HG03439 (cell line): ENCODE data around the gene EMD.
A peak's percentile ranks its signal among the peaks of the same experiment; 100 is the strongest.

Source experiments
- ATAC-seq: cut with Tn5 transposase; IDR thresholded peaks from one replicate; pipeline ENCODE4 v1.9.1; 2021; ENCODE audit warnings: mild to moderate bottlenecking, moderate library complexity; ENCODE audit not compliant: unreplicated experiment

Gene EMD

DNA sequence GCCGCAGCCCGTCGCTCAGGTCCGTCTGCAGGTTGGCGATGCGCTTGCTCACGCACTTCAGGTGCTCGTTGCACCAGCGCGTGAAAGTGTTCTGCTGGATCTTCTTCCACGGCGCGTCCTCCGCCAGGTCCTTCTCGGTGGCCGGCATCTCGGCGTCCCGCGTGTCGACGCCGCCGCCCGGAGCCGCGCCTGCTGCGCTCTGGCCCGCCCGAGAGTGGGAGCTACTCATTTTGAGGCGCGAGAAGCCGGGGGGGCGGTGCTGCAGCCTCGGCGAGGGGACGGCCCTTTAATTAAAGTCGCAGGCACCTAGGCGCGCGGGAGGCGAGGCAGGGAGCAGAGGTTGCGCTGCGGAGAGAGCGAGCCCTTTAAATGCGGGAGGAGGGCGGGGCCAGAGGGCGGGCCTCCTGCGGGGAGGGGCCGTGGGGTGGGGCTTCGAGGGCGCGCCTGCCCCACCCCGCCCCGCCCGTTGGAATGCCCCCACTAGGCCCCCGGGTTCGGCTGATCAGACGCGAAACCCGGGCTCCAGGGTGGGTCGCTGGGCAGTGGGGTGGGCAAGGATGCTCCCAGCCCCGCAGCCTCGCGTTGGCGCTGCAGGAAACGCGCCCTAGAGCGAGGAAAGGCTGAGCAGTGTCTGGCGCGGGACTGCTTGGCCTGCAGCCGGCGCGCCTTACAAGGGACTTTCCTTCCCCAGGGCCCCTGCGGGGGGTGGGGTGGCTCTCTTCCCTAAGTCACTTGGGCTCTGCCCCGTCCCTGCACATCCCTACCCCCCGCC lies 7.9 kb upstream of the EMD start:
- peak; percentile 66 for ATAC-seq

DNA sequence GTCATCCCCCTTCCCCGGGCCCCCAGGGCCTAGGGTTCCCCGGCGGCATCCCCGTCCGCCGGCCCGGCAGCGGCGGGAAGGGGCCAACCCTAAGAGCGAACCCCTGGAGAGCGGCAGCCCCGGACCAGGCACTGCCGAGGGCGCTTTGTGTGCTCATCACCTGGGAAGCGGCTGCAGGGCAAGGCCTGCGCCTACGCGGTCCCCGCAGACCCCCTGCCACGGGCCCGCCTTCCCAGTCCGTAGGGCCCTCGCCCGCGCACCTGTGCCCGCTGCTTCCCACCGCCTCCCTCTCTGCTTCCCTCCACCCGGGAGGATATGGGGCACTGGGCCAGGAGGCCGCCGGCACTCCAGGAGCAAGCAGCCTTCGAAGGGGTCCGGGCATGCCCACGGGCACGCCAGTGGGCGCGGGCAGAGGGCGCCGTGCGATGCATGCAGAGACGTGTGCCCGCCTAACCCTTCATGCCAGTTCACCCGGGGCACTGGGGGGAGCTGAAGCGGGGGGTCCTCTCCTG lies 7.2 kb upstream of the EMD start:
- no peak for ATAC-seq

DNA sequence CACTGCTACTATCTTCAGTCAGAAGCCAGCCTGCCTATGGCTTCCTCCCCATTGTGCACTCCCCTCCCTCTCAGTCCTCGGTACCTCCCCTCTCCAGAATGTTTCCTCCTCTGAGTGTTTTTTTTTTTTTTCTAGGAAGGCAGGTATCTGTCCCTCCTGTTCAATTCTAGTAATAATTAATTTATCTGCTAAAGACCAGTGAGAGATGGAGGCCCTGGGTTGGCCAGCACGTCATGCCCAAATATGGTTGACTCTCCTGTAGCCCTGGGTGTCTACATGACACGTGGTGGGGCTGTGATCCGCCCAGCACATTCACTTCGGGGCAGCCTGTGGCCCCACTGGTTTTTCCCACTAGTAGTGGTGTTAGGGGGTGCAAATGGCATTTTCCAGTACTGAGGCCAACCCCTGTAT lies 6.5 kb upstream of the EMD start:
- ATAC-seq: no peak

DNA sequence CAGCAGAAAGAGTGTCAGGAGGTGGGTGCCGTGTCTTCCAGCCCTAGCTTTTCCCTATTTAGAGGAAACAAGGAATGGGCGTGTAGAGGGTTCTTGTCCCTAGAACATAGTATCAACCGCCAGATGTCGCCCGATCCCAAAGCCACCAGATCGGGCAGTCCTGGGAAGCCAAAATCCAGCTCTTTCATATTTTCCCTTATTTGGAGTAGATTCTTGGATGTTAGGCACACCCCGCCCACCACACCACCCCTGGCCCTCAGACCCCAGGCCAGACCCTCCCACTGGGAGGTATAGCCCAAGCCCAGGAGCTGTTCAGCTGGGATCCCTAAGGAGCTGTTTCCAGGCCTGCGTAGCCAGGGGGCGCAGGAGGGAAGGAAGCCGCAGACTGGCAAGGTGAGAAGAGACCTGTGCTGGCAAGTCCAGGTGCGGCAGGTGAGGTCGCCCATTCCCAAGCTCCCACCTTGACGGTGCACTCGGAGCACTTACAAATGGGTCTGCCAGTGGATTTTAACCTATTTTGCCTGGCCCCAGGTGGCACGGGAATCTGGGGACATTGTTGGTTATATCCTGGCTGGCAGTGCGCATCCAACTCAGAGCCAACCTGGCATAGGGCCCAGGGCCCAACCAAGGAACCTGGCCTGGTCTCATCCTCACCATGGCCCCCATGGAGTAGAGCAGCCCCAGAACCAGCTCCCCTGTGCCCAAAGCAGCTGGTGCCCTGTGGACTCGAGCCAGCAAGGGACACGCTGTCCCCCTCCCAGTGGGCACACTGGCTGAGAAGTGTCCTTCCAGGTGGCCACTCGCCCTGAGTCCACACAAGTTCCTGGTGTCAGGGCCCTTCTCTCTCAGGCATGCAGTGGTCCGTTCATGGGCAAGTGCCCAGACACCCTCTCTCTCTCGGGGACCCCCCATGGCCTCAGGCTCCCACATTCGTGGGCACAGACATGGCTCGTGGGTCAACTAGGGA lies 5.5 kb upstream of the EMD start:
- ATAC-seq: no peak

DNA sequence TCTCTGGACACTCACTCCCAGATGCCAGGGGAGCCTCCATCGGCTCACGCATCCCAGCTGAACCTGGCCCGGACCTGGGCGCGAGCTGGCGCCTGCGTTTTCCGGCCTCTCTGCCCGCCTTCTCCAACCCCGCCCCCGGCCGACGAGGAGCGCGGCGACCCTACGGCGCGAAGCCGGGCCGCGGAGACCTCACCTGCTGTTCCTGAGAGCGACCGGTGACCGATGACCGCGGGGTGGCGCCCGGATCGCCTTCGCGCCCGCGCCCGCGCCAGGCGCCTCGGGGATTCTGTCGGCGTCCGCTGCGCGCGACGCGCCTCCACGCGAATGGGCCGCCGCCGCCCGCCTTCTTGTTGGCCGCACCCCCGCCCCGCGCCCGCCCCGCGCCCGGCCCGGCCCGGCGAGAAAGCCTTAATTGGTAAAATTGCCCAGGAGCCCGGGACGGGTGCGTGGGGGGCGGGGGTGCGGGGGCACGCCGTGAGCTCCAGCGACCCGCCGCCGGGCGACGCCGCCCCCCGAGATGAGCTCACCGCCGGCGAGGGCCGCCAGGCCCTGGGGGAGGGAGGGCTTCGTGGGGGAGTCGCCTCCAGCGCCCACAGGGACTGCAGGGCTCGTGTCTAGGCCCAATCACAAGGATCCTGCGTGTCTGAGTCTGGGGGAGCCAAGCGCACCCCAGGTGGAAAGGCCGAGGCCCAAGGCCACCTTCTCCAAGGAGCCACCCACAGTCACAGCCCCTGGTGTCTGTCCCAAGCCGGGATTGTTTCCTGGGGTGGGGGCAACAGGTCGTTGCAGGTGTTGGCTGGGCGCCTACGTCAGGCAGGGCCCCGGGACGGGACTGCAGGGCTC lies 4.6 kb upstream of the EMD start, which contains the start of gene FLNA:
Gene FLNA, minus strand, starts transcription at position 322 of the 843 bp plus-strand sequence. CDS start 3,389 bp downstream, outside the sequence.
- no peak for ATAC-seq

DNA sequence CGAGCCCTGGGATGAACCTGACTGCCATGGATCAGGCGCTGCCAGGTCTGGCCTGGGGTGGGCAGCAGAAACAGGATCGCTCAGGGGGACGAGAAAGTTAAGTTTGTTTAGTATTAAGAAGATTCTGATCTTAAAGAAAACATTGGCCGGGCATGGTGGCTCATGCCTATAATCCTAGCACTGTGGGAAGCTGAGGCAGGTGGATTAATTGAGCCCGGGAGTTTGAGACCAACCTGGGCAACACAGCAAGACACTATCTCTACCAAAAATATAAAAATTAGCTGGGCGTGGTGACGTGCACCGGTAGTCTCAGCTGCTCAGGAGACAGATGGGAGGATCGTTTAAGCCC lies 4.0 kb upstream of the EMD start:
- ATAC-seq: no peak

DNA sequence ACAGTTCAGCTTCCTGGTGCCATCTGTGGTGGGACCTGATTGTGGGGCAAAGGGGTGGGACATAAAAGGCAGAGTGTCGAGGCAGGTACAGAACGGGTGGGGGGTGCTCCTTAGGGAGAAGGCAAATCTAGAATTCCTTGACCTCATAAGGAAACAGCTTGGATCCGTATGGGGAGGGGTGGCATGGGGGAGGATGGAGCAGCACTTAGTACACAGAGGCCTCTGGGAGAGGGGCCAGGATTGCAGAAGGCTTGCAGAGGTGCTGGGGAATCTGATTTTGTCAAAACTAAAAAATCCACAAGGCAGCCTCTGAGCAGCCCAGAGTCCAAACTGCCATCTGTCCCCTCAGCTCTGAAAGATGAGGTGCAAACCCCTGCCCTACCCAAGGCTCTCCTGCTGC lies 2.3 kb upstream of the EMD start:
- ATAC-seq: no peak

DNA sequence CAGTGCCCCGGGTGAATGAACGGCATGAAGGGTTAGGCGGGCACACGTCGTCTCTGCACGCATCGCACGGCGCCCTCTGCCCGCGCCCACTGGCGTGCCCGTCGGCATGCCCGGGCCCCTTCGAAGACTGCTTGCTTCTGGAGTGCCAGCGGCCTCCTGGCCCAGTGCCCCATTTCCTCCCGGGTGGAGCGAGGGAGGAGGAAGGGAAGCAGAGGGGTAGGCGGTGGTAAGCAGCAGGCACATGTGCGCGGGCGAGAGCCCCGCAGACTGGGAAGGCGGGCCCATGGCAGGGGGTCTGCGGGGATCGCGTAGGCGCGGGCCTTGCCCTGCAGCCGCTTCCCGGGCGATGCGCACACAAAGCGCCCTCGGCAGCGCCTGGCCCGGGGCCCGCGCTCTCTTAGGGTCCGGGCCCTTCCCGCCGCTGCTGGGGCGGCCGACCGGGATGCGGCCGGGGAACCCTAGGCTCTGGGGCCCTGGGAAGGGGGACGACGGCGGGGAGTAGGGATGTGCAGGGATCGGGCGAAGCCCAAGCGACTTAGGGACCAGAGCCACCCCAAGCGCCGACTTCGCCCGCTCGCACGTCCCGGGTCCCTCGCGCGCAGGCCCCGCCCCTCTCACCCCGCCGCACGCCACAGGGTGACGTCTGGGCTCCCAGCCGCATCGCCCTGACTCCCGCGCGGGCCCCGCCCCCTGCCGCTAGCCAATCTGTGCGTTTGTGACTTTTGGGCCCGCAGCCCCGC lies 866 bp upstream of the EMD start:
- ATAC-seq: peak; percentile 0

DNA sequence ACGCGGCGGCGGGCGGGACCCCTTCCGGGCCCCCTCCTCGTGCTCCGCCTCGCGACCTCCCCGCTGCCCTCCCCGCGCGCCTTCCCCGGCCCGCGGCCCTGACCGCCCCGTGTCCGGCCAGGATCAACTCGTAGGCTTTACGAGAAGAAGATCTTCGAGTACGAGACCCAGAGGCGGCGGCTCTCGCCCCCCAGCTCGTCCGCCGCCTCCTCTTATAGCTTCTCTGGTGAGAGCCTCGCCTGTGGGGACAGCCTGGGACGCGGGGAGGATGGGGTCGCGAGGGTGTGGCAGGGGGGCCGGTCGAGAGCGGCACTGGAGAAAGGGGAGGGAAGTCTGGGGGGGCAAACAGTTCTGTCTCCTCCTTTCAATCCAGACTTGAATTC lies 465 bp downstream of the EMD start:
- ATAC-seq: peak; percentile 3

DNA sequence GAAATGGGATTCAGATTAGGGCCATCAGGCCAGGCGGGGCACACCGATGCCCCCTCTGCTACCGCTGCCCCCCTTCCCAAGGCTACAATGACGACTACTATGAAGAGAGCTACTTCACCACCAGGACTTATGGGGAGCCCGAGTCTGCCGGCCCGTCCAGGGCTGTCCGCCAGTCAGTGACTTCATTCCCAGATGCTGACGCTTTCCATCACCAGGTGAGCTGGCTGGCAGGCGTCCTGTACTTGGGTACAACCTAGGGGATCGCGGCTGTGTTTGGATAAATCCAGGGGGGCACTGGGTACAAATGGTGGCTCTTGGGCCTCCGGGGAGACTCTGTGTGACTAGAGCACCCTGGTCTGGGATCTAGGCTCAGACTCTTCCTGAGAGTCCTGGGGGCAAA lies 1.1 kb downstream of the EMD start:
- ATAC-seq: no peak

DNA sequence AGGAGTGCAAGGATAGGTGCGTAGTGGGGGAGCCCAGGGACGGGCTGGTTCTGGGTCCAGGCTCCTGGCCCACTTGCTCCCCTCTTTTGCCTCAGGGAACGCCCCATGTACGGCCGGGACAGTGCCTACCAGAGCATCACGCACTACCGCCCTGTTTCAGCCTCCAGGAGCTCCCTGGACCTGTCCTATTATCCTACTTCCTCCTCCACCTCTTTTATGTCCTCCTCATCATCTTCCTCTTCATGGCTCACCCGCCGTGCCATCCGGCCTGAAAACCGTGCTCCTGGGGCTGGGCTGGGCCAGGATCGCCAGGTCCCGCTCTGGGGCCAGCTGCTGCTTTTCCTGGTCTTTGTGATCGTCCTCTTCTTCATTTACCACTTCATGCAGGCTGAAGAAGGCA lies 1.7 kb downstream of the EMD start:
- no peak for ATAC-seq

DNA sequence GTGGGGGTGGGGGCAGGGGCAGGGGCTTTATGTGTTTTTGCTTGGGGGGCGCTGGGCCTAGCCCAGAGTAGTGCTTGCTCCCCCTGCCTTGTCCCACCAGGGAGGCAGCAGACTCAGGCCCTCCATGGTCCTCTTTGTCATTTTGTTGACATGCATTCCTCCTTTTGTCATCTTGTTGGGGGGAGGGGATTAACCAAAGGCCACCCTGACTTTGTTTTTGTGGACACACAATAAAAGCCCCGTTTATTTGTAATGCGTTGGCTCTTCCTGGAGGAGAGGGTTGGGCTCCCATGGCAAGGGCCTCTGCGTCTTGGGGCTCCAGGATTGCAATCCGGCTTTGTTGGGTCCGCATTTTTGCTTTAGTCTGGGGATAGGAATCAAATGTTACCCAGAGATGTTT lies 2.2 kb downstream of the EMD start:
- ATAC-seq: no peak

DNA sequence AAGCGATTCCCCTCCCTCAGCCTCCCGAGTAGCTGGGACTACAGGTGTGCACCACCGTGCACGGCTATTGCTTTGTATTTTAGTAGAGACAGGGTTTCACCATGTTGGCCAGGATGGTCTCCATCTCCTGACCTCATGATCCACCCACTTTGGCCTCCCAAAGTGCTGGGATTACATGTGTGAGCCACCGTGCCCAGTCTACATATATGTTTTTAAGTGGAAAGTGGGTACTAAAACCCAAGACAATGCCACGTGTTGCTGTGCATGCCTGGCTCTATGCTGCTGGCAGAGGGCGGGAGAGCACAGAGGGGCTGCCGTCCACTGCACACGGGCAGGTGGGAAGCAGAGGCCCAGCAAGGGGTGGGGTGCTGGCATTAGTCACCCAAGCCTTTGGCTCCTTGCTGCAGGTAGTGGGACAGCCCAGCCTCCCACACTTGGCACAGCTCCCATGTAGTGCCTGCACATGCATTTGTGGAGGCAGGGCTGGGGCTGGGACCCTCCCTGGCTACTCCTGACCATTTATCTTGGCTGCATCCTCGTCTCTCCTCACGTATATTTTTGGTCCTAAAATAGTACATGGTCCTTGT lies 3.5 kb downstream of the EMD start:
- ATAC-seq: no peak

DNA sequence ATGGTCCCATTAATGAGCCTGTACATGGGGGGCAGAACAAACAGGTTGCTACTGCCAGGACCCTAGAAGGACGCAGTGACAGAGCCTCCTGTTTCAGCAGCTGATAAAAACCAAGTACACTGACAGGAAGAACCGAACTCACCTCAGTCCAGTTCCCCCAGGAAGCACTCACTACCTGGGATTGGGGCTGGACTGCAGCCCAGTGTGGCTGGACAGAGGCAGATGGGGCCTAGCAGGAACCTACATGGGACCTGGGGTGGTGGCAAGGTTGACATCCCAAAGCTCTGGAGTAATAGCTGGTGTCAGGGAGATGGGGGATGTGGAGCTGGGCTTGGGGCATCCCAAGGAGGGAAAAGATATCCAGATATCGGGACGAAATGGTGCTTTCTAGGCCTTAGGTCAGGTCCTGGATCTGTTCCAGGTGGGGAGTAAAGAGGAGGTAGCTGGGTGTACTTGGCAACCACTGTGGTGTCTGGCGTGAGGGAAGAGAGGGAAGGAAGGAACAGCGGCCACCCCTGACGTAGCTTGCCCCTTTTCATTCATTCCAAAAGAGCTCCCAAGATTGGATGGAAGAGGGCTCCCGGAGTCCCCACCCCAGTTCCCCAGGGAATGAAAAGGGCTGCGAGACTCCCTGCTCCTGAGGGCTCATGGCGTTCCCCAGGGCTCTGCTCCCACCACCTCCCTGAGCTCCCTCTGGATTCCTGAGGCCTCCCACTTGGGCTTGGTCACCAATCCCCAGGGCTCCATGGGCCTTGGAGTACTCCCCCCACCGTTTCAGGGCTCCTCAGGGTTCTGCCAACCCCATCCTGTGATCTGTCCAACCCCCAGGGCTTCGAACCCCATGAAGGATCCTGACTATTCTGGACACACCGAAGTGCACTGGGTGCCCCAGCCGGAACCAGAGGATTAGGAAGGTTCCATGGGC lies 4.5 kb downstream of the EMD start:
- no peak for ATAC-seq

DNA sequence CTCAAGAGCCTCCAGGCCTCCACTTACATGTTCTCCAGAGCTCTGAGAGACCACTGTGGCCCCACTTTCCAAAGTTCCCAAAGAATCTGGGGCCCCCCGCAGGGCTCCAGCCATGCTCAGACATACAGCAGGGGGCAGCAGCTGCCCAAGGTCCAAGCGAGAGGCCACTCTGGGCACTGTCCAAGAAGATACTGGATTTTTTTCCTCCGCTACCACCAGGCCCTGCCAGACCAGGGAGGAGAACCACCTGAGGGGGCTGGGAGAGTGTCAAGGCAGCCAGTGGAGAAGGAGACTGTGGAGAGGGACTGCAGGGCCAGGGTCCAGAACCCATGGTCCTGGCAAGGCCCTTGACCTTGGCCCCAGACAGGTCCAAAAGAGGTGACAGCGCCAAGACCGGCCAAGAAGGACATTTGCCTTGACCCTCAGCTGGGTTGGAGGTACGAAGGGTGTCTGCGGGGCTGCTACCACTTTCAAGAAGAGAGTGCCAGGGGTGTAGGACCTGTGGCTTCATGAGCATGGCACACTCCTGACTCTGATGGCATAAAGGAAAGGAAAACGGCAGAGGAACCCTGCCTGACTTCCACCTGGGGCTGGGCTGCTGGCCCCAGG lies 5.3 kb downstream of the EMD start:
- ATAC-seq: no peak

DNA sequence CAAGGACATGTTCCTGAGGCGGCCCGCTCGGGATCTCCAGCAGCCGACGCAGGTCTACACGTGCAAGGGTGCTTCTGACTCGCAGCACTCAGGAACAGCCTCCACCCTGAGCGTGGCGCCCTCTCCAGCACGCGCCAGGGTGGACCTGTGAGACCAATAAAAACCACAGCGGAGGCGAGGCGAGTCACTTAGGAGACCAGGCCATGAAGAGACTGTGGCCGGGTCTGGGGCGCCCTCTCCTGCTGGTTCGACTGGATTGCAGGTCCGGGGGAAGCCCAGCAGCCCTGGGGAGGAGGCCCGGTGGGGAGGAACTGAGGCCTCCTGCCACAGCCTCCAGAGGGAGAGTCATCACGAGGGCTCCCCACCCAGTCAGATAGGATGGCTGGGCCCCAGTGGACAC lies 9.0 kb downstream of the EMD start:
- peak; percentile 33 for ATAC-seq

DNA sequence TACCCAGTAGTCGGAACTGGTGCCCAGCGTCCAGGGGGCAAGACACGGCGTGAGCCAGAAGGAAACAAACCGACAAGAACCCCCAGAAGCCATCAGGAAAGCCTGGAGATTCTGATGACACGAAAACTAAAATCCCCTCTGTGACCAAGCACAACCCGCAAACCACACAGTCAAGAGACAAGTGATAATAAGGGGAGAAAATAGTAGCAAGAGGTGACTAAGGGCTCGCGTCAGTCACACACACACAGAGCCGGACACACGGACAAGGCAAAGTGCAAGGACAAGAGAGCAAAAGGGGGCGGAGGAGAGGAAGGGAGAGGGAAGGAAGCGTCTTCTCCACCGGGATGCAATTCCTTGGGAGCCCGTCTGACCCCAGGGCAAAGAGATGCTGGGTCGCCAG lies 9.6 kb downstream of the EMD start:
- ATAC-seq: peak; percentile 23
